Measurements from ENCODE around the gene SOBP.

- TF ChIP-seq EZH2 (IDR thresholded peaks at IDR 0.05; ENCODE audit: borderline replicate concordance, low read depth, low read length, severe bottlenecking) (no peak), CTCF (IDR thresholded peaks at IDR 0.05; ENCODE audit: borderline replicate concordance, extremely low read depth, low read length, poor library complexity, severe bottlenecking) (no peak)
Observed at GRCh38 chr6:107564589-107564951, 74.7 kb downstream of the SOBP start.
